Thoracic aorta (tissue), 2 donors: ENCODE results near the gene NTSR1. TPM values are rescaled to one million over a fixed set of nuclear protein-coding genes. Genes with fewer than 3 reads are reported as not detected.

Experiments used
- ATAC-seq: fragments of 150-250 bp; one replicate; pipeline ENCODE4 v1.8.0; 2017; ENCODE audit warnings: low read depth; ENCODE audit not compliant: insufficient number of reproducible peaks, low FRiP score
- DNase-seq: peaks from one replicate; pipeline ENCODE4 v3.0.0-alpha.2; 2020; ENCODE audit warnings: low spot score
- H3K27ac ChIP-seq, 2 donors: fragments of 200-600 bp; sonication (generic); 1 replicate in 1 of 2; 2 replicates in 1 of 2; pipeline ENCODE4 v1.5.1; 2016; ENCODE audit warnings: mild to moderate bottlenecking in 2 of 2, moderate library complexity in 2 of 2
- H3K27me3 ChIP-seq: fragments of 200-600 bp; sonication (generic); replicated peaks from 2 replicates; pipeline ENCODE4 v1.6.0; 2016; ENCODE audit warnings: mild to moderate bottlenecking; ENCODE audit not compliant: insufficient read depth
- H3K36me3 ChIP-seq: fragments of 200-600 bp; sonication (generic); one replicate; pipeline ENCODE4 v1.5.1; 2016
- H3K4me1 ChIP-seq, 2 donors: fragments of 200-600 bp; sonication (generic); 1 replicate in 1 of 2; 2 replicates in 1 of 2; pipeline versions ENCODE4 v1.5.1 to v1.6.0; 2016; ENCODE audit warnings: low read depth in 2 of 2, mild to moderate bottlenecking in 1 of 2; ENCODE audit not compliant: control insufficient read depth in 1 of 2
- H3K4me3 ChIP-seq: fragments of 200-600 bp; sonication (generic); 2 replicates; pipeline ENCODE4 v1.5.1; 2016; ENCODE audit warnings: mild to moderate bottlenecking
- H3K9me3 ChIP-seq: fragments of 200-600 bp; sonication (generic); 2 replicates; pipeline ENCODE4 v1.5.1; 2016
- total RNA-seq, 2 donors: library from RNA; depleted of rRNA; stranded (reverse); fragments of >200 nt; gene quantifications; one replicate each; pipeline versions ENCODE4 v1.1.0 to v1.2.3, GENCODE V29; 2016
- TF ChIP-seq, protein P1 (sequence below): fragments of 200-600 bp; sonication (generic); IDR thresholded peaks from one replicate; pipeline ENCODE4 v1.5.1; 2019; ENCODE audit warnings: antibody characterized with exemption

Gene NTSR1
- total RNA-seq, 2 donors from 2014 or later = not detected

DNA sequence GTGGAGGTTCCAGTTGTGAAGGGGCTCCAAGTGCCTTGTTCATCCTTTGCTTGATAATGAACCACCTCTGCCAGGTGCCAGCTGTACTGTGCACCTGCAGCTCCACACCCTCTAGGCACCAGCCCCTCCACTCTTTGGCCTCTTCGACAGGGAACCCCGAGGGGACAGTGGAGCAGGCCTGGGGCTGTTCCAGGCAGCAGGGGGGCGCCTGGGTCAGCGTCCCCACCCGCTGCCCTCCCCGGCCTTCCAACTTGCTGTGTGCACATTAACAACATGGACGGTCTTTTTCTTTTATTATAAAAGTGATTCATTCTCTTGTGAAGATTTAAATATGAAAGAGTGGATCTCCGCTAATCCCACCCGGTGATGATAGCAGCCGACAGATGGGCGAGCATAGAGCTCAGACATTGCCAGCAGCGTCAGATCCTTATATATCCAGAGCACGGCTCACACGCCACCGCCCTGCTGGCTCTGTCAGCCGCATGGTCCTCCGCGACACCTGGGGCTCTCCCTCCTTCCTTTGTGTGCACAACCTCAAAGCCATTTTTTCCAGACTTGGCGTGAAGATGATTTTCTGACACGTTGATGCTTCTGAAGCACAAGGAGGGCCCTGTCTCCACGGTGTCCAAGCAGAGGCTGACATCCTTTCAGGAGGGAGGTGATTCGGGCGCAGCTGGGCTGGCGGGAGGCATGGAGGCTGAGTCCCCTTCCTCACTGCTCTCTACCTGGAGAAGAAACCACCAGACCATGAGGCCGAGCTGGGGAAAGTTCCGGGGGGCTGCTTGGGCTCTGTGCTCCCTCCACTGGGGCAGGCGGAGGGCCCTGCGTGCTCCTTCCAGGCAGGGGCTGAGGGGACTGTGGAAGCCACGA is 65.4 kb downstream of the NTSR1 start:
- DNase-seq (no peak), ATAC-seq (no peak)
- Histone ChIP-seq H3K27me3 (no peaks in the 10 kb centered on the region), H3K9me3 (no peaks in the 10 kb centered on the region), H3K27ac (no peak overlapping the region), H3K36me3 (no peaks in the 10 kb centered on the region), H3K4me3 (no peak overlapping the region), H3K4me1 (peaks cover 4 to 11% of the 10 kb centered on the region in 2 donors)
- TF ChIP-seq, protein P1, sequence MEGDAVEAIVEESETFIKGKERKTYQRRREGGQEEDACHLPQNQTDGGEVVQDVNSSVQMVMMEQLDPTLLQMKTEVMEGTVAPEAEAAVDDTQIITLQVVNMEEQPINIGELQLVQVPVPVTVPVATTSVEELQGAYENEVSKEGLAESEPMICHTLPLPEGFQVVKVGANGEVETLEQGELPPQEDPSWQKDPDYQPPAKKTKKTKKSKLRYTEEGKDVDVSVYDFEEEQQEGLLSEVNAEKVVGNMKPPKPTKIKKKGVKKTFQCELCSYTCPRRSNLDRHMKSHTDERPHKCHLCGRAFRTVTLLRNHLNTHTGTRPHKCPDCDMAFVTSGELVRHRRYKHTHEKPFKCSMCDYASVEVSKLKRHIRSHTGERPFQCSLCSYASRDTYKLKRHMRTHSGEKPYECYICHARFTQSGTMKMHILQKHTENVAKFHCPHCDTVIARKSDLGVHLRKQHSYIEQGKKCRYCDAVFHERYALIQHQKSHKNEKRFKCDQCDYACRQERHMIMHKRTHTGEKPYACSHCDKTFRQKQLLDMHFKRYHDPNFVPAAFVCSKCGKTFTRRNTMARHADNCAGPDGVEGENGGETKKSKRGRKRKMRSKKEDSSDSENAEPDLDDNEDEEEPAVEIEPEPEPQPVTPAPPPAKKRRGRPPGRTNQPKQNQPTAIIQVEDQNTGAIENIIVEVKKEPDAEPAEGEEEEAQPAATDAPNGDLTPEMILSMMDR = no peak

DNA sequence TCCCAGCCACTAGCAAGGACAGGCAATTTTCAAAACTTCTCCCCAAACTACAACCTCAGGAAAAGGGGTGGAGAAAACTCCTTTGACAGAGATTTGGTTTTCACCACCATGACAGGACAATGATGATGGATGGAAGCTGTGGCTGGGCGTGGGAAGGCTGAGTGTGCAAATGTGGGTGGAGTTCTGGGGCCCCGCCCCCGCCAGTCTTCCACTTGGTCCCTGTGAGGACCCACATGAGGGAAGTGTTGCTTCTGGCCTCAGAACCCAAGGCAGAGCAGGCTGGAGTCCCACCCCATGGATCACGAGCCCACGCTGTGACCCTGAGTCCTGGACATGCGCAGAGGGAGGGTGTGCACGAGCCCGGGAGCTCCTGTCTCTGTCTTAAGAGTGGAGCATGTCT is 66.1 kb downstream of the NTSR1 start:
- Histone ChIP-seq H3K27me3 (no peaks in the 10 kb centered on the region), H3K36me3 (no peaks in the 10 kb centered on the region), H3K4me3 (no peak overlapping the region), H3K27ac (no peak overlapping the region), H3K9me3 (no peaks in the 10 kb centered on the region), H3K4me1 (peaks cover 4 to 11% of the 10 kb centered on the region in 2 donors)
- no peak for DNase-seq
- TF ChIP-seq, protein P1 = no peak
- ATAC-seq = no peak

DNA sequence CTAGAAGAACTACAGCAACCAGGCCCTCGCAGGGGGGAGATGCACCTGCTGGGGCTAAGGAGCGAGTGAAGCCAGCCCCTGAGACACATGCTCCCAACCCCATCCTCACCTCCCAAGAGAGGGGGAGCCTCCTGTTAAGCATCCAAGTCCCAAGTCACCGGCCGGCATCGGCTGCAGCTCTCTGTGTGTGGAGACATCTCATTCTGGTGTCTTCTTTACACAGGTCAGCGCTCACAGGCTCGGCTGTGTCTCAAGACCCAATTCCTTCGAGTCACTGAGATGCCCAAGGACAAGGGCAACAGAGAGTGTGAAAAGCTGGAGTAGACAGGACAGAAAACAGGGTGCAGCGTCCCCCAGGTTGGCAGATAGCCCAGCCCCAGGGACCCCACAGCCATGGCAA is 66.6 kb downstream of the NTSR1 start:
- H3K27ac ChIP-seq = no peak overlapping the region
- ATAC-seq (no peak), DNase-seq (no peak)

DNA sequence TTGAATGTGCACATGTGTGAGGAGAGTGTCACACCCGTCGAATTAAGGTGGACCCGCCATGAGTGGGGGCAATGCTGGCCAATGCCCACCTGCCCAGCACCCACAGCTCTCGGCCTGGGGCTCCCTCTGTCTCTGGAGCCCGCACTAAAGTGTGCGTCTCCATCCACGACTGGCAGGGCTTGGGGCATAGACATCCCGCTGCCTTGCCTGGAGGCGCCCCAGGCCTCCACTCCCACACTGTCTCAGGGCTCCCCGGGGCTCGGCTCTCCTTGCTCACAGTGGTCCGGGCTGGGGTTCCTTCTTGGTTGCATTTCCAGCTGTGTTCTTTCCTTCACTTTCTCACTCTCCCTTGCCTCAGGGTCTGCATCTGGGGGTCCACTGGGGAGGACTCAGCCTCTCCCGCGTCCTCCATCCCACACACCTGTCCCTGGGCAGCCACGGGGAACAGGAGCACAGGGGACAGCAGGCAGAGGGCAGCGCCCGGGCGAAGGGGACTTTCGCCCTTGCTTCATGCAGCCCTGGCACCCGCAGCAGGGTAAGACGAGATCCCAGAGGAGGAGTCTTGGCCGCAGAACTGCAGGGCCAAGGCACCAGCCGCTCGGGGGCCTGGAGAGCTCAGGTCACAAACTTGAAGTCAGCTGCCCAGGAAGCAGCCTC is 67.5 kb downstream of the NTSR1 start:
- H3K27me3 ChIP-seq = no peaks in the 10 kb centered on the region
- DNase-seq (no peak), ATAC-seq (no peak)
- H3K27ac ChIP-seq = no peak overlapping the region
- peaks cover 4 to 11% of the 10 kb centered on the region in 2 donors for H3K4me1 ChIP-seq
- H3K36me3 ChIP-seq = no peaks in the 10 kb centered on the region
- H3K9me3 ChIP-seq = no peaks in the 10 kb centered on the region
- H3K4me3 ChIP-seq = no peak overlapping the region
- TF ChIP-seq, protein P1 = no peak

More for the DNA sequence above, 66.6 kb downstream of the NTSR1 start:
- Histone ChIP-seq H3K27me3 (no peaks in the 10 kb centered on the region), H3K36me3 (no peaks in the 10 kb centered on the region), H3K4me1 (peaks cover 4 to 11% of the 10 kb centered on the region in 2 donors), H3K4me3 (no peak overlapping the region), H3K9me3 (no peaks in the 10 kb centered on the region)
- TF ChIP-seq, protein P1 = no peak
